COLO668 (cell line): ENCODE results near the gene SLC2A4RG.

Source experiments
- DNase-seq: peaks from one replicate; lab custom pipeline; 2025; ENCODE audit not compliant: unreplicated experiment; lab: John Stamatoyannopoulos, UW

The SLC2A4RG gene, protein sequence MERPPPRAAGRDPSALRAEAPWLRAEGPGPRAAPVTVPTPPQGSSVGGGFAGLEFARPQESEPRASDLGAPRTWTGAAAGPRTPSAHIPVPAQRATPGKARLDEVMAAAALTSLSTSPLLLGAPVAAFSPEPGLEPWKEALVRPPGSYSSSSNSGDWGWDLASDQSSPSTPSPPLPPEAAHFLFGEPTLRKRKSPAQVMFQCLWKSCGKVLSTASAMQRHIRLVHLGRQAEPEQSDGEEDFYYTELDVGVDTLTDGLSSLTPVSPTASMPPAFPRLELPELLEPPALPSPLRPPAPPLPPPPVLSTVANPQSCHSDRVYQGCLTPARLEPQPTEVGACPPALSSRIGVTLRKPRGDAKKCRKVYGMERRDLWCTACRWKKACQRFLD

DNA sequence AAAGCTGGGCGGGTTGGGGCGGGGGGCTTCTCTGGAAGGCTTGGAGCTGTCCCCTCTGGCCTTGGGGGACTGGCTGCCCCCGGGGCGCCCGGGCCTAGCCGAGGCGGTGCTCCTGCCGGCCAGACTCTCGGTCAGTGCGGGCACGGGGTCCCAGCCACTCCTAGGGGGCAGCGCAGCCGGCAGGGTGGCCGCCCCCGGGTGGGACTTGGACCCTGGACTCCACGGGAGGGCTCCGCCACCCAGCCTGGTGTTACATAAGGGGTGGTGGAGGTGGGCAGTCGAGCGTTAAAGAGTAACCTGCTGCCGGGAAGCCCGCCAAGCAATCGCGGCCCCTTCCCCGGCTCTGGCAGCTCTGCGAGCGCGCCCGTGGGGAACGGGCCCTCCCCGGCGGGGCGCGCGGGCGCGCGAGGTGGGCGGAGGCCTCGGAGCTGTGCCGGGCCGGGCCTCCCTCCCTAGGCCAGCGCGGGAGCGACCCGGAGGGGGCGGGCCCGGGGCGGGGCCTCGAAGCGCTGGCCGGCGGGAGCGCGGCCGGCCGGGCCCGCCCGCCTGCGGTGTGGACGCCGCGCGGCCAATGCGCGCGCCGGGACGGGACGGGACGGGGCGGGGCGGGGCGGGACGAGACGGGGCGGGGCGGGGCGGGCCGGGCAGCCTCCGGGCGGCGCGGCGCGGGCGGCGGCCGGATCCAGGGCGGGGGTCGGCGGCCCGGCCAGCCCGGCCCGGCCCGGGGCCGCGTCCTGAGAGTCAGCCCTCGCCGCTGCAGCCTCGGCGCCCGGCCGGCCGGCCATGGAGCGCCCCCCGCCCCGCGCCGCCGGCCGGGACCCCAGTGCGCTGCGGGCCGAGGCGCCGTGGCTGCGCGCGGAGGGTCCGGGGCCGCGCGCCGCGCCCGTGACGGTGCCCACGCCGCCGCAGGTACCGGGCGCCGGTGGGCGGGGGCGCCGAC, at the start of gene SLC2A4RG:
TSS of gene SLC2A4RG (plus strand) at position 647 of the 940 bp plus-strand sequence. CDS start at position 784, 137 bp downstream.
- peak; percentile 86 for DNase-seq

DNA sequence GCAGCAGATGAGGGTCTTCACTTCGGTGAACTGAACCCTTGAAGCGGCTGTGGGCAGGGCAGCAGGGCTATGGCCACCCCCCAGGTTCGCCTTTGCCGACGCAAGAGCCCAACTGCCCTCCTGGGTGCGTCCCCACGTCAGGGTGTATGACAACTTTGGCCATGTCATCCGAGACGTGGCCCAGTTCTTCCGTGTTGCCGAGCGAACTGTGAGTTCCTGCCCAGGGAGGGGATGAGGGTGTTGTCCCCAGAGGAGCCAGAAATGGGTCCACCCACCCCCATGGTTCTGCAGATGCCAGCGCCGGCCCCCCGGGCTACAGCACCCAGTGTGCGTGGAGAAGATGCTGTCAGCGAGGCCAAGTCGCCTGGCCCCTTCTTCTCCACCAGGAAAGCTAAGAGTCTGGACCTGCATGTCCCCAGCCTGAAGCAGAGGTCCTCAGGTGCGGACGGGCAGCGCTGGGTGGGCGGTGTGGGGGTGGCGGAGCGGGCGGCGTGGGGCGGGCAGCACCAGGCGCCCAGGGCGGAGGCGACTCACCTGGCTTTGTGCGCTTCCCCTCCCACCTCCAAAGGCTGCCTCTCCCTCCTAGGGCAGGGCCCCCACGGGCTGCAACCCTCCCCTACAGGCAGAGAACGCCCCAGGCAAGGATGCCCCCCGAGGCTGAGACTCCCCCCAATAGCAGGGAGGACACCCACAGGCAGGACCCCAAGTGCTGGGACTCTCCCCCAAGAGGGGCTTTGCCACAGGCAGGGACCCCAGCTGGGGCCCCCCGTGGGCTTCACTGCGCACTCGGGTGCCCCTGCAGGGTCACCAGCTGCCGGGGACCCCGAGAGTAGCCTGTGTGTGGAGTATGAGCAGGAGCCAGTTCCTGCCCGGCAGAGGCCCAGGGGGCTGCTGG, 49.3 kb upstream of the SLC2A4RG start:
- DNase-seq = no peak

DNA sequence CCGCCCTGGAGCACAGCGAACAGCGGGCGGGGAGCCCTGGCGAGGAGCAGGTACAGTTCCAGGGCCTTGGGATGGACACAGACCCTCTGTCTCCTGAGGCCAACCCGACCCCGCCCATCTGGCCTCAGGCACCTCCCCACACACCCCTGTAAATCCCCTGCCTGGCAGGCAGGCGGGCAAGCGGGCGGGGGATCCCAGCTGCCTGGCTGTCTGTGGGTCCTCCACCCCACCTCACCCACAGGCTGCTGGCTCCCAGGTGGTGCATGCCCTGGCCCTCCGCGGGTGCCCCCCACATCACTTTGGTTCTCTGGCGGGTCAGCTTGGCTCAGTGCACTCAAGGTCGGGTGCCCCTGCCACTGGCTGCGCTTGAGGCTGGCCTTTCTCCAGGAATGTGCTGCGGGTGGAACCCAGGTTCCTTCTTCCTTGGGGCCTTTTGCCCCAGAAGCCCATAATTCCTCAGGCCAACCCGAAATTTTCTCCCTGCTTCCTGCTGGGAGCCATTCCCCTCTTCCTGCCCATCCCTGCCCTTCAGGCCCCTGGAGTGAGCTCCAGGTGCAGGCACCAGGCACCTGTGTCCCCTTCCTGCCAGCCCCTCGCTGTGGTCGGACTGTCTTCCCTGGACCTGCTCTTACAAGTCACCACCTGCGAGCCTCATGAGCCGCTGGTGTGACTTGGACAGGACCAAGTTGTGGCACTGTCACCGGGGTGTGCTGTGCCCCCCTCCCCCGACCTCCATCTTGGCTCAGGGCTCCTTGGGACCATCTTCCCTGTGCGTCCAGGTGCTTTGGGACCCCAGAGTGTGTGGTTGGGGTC, 48.5 kb upstream of the SLC2A4RG start:
- no peak for DNase-seq

DNA sequence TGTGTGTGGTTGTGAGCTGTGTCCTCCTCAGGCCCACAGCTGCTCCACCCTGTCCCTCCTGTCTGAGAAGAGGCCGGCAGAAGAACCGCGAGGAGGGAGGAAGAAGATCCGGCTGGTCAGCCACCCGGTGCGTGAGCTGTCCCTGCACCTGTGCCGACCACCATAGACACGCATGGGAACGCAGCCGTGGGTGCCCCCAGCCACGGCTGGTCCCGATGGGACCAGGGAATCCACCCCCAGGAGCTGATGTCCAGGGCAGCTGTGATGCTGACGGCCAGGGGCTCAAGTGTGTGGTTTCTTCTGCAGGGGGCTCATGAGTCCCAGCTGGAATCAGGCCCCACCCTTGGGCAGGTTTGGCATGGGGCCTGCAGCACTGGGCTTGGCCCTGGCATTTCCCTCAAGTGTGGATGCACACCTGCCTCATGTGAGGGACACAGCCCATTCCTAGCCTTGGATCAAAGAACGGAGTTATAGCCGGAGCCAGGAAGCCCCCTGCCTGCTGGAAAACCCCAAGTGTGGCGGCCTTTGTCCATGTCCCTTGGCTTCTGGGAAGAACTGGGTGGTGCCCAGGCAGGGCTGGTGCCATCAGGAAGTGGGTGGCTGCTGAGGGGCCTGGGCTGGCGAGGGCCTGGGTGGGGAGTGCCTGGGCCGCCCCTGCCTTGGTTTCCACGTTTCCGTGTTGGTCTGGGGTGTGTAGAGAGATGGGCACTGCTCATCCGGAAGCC, 47.7 kb upstream of the SLC2A4RG start:
- DNase-seq = no peak

DNA sequence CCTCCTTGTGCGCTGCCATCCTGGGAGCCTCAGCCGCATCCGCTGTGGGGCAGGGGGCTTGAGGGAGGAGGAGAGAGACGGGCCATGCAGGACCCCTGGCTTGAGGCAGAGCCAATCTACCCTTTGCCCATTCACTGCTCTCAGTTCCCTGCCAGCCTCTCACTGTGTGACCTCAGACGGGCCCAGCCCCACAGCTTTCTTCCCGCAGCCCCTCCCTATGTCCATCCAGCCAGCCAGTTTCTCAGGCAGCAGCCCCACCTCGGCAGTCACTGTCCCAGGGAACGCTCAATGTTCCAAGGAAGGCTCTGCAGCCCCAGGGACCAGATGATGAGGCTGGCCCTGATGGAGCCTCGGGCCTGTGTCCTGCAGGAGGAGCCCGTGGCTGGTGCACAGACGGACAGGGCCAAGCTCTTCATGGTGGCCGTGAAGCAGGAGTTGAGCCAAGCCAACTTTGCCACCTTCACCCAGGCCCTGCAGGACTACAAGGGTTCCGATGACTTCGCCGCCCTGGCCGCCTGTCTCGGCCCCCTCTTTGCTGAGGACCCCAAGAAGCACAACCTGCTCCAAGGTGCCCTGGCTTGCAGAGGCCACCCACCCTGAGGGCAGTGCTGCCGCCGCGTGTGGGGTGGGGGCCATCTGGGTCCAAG, 47.0 kb upstream of the SLC2A4RG start:
- DNase-seq = peak; percentile 29

DNA sequence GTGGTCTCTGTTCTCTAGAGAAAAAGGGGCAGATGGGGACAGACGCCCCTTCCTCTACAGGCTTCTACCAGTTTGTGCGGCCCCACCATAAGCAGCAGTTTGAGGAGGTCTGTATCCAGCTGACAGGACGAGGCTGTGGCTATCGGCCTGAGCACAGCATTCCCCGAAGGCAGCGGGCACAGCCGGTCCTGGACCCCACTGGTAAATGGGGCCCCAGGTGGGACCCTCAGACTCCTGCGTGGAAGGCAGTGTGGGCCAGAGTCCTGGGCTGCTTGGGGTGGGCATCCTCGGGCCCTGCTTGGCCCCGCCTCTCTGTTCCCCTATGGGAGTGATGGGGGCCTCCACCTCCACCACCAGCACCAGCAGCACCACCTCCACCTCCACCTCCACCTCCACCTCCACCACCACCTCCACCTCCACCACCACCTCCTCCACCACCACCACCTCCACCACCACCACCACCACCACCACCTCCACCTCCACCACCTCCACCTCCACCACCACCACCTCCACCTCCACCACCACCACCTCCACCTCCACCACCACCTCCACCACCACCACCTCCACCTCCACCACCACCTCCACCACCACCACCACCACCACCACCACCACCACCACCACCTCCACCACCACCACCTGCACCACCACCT, 46.4 kb upstream of the SLC2A4RG start:
- DNase-seq = no peak

DNA sequence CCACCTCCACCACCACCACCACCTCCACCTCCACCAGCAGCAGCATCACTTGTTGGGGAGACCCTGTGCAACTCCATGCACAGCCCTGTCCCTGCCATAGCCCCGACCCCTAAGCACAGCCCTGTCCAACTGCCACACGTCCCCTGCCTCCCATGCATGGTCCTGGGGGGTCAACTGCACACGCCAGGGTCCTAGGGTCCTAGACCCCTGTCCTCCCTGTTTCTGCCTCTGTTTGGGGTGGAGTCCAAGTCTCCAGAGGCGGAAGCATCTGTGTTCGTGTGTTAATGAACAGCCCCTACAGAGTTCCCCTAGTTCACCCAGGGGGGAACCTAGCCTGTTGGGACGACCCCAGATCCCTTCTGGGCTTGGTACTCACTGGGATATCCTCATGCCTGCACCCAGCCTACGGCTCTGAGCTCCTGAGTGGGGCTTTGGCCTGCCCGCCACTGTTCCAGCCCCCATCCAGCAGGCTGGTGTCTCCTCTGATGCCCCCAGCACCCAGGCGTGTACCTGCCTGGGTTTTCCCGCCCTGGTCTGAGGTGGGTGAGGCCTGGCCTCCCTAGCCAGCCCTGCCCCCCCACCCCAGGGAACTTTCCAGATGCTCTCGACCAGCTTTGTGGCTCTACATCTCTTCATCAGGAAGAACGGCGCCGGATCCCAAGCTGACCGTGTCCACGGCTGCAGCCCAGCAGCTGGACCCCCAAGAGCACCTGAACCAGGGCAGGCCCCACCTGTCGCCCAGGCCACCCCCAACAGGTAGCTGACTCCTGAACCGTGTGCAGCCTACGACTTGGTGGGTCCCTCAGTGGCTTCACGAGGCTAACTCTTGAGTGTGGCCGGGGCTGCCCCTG, 45.6 kb upstream of the SLC2A4RG start:
- no peak for DNase-seq

DNA sequence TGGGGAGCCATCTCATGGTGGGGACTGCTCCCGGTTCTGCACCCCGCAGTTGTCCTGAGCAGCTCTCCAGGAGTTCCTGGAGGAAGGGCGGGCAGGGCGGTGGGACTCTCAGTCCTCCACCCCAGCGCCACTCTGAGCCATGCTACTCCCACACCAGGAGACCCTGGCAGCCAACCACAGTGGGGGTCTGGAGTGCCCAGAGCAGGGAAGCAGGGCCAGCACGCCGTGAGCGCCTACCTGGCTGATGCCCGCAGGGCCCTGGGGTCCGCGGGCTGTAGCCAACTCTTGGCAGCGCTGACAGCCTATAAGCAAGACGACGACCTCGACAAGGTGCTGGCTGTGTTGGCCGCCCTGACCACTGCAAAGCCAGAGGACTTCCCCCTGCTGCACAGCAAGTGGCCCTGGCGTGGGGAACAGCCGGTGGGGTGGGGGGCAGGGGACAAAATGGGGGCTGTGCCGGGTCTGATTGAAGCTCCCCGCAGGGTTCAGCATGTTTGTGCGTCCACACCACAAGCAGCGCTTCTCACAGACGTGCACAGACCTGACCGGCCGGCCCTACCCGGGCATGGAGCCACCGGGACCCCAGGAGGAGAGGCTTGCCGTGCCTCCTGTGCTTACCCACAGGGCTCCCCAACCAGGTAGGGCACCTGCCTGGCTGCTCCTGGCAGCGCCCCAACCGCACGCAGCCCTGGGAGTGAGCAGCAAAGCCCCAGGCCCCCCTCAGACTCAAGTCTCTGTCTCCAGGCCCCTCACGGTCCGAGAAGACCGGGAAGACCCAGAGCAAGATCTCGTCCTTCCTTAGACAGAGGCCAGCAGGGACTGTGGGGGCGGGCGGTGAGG, 44.8 kb upstream of the SLC2A4RG start:
- DNase-seq = no peak

DNA sequence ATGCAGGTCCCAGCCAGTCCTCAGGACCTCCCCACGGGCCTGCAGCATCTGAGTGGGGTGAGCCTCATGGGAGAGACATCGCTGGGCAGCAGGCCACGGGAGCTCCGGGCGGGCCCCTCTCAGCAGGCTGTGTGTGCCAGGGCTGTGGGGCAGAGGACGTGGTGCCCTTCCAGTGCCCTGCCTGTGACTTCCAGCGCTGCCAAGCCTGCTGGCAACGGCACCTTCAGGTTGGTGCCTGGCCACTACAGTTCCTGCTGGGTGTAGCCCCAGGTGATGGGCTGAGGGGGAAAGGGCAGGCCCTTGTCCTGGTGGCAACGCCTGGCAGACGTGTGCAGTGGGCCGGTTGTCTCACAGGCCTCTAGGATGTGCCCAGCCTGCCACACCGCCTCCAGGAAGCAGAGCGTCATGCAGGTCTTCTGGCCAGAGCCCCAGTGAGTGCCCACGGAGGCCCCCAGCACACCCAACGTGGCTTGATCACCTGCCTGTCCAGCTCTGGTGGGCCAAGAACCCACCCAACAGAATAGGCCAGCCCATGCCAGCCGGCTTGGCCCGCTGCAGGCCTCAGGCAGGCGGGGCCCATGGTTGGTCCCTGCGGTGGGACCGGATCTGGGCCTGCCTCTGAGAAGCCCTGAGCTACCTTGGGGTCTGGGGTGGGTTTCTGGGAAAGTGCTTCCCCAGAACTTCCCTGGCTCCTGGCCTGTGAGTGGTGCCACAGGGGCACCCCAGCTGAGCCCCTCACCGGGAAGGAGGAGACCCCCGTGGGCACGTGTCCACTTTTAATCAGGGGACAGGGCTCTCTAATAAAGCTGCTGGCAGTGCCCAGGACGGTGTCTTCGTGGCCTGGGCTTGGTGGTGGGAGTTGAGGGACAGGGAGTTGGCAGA, 43.9 kb upstream of the SLC2A4RG start:
- no peak for DNase-seq

DNA sequence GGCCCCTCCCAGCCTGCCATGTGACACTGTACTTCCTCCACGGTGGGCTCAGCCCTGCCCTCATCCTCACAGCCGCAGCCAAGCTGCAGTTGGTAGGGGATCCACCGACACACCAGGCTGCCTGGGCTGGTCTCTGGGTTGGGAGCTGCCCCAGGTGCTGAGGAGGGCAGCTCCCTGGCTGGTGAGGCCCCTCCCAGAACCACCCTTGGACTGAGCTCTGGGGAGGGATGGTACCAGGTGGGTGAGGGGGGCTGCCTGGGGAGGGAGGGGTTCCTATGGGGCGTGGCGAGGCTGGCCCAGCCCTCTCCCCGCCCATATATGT, 43.3 kb upstream of the SLC2A4RG start:
- no peak for DNase-seq

DNA sequence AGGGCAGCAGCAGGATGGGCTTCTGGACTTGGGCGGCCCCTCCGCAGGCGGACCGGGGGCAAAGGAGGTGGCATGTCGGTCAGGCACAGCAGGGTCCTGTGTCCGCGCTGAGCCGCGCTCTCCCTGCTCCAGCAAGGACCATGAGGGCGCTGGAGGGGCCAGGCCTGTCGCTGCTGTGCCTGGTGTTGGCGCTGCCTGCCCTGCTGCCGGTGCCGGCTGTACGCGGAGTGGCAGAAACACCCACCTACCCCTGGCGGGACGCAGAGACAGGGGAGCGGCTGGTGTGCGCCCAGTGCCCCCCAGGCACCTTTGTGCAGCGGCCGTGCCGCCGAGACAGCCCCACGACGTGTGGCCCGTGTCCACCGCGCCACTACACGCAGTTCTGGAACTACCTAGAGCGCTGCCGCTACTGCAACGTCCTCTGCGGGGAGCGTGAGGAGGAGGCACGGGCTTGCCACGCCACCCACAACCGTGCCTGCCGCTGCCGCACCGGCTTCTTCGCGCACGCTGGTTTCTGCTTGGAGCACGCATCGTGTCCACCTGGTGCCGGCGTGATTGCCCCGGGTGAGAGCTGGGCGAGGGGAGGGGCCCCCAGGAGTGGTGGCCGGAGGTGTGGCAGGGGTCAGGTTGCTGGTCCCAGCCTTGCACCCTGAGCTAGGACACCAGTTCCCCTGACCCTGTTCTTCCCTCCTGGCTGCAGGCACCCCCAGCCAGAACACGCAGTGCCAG, 42.8 kb upstream of the SLC2A4RG start, which contains the start of gene TNFRSF6B:
TSS of gene TNFRSF6B (plus strand) at position 25 of the 729 bp plus-strand sequence. CDS start at position 141, 116 bp downstream.
- DNase-seq = no peak

DNA sequence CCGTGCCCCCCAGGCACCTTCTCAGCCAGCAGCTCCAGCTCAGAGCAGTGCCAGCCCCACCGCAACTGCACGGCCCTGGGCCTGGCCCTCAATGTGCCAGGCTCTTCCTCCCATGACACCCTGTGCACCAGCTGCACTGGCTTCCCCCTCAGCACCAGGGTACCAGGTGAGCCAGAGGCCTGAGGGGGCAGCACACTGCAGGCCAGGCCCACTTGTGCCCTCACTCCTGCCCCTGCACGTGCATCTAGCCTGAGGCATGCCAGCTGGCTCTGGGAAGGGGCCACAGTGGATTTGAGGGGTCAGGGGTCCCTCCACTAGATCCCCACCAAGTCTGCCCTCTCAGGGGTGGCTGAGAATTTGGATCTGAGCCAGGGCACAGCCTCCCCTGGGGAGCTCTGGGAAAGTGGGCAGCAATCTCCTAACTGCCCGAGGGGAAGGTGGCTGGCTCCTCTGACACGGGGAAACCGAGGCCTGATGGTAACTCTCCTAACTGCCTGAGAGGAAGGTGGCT, 42.2 kb upstream of the SLC2A4RG start:
- DNase-seq = peak; percentile 21

DNA sequence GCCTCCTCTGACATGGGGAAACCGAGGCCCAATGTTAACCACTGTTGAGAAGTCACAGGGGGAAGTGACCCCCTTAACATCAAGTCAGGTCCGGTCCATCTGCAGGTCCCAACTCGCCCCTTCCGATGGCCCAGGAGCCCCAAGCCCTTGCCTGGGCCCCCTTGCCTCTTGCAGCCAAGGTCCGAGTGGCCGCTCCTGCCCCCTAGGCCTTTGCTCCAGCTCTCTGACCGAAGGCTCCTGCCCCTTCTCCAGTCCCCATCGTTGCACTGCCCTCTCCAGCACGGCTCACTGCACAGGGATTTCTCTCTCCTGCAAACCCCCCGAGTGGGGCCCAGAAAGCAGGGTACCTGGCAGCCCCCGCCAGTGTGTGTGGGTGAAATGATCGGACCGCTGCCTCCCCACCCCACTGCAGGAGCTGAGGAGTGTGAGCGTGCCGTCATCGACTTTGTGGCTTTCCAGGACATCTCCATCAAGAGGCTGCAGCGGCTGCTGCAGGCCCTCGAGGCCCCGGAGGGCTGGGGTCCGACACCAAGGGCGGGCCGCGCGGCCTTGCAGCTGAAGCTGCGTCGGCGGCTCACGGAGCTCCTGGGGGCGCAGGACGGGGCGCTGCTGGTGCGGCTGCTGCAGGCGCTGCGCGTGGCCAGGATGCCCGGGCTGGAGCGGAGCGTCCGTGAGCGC, 41.6 kb upstream of the SLC2A4RG start:
- no peak for DNase-seq
